Dedifferentiated amniotic fluid mesenchymal stem cell (primary cell): Measurements from ENCODE around the gene KCND3.

Experiments used
- DNase-seq: peaks from one replicate; pipeline ENCODE4 v3.0.0-alpha.2; 2016; ENCODE audit errors: extremely low spot score

KCND3 gene

DNA sequence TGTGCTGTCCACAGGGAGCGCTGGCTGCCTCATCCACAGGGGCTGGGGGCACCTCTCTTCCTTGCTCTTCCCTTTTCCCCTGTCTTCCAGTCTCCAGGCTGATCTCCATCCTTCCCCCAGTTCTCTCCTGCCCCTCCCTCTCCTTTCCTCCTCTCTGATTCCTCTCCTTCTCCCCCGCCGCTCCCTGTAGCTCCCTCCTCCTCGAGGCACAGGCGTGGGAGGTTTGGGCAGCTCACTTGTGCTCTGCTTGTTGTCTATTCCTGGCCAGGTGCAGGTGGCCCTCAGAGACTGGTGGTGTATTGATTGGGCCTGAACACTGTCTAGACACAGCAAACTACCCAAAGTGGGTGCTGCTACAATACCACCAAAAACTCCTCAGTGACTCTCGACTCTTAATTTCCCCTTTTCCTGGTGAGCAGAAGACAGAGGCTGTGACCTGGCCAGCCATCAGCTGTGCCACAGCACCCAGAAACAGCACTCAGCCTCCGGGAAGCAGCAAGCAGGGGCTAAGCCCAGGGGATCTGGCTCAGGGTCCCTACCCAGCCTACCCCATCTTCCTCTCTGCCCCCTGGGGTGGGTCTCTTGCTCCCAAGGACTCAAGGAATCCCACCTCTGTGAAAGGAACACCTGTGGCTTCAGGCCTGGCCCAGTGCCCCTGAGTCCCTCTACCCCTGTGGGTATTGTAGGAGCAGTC is 140.5 kb downstream of the KCND3 start:
- no peak for DNase-seq

DNA sequence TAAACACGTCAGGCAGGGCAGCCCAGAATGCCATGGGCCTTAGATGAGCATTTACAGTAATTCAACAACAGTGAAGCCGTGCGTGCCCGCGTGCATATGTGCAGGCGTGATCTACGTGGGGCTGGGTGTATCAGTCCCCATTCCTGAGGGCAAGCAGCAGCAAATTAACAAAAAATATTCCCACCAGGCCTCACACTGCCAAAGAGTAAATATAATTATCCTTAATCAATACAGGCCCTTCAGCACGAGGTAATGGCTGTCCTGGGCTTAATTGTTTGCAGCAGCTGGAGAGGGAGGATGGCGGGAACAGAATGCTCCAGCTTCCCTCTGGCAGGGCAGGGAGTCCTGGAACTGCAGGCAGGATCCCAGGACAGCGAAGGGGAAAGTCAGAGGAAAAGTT is 142.0 kb downstream of the KCND3 start:
- DNase-seq: no peak

DNA sequence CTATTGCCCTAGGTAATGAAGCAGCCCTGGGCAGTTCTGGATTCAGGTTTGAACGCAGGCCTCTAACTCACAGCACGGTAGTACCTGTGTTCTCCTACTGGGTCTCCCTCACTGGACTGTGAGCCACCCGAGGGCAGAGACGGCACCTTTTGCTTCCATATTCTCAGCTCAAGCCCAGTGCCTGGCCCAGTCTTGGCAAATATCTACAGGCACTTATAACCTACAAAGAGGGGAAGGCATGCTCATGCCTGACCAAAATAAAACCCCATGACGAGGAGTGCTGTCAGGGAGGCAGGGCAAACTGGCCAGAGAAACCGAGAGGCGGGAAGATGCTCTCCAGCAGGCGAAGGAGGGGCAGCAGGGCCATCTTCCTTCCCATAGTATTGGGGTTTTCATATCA is 142.6 kb downstream of the KCND3 start:
- DNase-seq: no peak

DNA sequence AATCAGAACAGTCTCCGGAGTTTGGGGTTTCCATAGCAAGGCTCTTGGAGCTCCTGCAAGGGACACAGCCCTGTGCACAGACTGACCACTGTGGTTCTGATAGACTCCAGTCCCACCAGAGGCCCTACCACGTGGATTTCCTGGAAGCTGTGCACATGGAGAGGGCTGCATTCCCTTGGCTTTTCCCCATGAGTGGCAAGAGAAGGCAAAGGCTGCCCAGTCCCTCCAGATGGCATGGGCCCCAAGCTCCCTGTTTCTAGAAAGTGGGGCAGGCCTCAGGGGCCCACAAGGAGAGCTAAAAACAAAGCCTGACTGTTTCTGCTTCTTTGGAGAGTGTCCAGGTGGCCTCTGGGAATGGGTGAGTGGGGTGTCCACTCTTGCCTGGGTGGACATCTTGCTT is 146.3 kb downstream of the KCND3 start:
- no peak for DNase-seq

DNA sequence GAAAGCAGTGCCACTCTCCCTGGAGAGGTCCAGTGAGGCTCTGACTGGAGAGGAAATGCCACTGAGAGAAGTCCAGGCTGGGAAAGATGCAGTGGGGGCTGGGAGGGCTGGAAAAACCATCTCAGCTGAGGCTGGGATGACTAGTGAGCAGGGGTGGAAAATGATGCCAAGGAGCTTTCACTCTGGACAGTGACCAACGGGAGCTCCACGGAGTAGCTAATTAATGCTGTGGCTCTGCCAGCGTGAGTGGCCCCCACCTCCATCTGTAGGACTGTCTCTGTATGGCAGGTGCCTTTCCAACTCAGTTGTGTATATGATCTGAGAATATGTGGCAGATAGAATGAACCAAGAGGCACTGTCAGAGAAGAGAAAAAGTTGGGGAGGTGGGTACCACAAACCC is 147.1 kb downstream of the KCND3 start:
- no peak for DNase-seq

DNA sequence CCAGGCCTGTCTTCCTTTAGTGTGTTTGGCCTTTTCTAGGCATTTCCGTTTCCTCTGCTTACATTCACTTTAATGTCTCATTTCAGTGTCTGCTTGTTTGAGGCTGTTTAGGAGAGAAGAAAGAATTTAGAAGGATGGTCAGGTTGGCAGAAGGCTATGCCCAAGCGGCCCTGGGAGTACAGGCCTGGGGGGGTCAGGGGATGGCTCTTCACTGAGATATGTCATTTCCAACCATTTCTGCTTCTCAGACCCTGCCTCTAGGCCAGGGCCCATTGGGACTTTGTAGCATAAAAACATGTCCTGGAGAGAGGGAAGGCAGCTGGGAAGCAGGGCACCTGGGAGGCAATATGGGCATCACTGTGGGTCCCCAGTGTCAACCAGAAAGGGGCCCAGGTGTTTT is 147.7 kb downstream of the KCND3 start:
- no peak for DNase-seq

DNA sequence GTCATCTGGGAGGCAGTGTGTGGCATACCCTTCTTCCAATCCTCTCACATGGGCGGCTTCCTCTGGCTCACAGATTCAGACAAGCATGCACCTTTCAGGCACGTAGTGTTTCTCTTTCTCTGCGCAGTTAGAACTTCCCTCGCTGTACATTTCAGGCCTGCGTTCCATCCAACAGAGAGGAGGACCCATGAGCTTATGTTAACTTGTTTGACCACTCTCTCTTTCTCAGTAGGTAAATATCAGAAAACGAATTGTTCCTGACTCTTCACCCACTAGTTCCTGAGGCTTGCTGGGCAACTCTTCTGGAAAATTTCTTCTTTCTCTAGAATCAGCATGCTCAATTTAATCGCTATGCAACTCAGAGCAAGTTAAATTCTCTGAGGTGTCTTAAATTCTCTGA is 148.3 kb downstream of the KCND3 start:
- no peak for DNase-seq

DNA sequence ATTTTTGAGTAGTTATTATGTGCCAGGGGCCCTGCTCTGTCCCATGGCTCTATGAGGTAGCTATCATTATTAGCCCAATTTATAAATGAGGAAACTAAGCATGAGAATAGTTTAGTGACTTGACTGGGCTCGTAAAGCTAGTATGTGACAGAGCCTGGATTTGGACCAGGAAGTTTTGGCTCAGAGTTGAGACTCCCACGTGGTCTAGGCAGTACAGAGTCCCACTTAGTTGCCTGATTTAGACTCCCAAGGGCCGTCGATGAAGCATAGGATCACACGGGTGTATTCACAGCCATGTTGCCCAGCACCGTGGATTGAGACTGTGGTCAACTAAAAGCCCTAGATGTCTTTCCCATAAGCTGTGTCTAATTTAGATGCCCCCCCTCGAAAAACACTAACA is 152.1 kb downstream of the KCND3 start:
- no peak for DNase-seq

DNA sequence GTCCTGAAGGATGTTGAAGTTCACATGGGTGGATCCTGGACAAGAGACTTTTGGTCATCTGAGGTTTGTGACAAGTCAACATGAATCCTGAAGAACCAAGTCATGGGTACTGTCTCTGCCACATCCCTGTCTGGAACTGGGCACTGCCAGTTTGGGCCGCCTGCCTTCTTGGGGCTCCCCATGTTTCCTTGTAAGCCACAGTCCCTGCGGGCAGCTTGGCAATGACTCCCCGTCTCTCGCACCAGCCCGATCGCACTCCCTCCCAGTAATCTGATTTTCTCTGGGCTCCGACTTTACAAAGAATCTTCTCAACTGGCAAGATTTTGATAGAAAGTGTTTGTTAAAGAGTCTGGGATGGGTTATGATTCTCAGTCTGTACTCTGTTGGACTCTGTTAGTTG is 153.4 kb downstream of the KCND3 start:
- no peak for DNase-seq

DNA sequence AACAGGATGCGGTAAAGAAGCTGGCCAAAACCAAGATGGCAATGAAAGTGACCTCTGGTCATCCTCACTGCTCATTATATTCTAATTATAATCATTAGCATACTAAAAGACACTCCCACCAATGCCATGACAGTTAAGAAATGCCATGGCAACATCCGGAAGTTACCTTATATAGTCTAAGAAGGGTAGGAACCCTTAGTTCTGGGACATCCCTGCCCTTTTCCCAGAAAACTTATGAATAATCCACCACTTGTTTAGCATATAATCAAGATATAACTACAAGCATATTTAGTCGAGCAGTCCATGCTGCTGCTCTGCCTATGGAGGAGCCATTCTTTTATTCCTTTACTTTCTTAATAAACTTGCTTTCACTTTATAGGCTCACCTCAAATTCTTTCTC is 154.0 kb downstream of the KCND3 start:
- no peak for DNase-seq

DNA sequence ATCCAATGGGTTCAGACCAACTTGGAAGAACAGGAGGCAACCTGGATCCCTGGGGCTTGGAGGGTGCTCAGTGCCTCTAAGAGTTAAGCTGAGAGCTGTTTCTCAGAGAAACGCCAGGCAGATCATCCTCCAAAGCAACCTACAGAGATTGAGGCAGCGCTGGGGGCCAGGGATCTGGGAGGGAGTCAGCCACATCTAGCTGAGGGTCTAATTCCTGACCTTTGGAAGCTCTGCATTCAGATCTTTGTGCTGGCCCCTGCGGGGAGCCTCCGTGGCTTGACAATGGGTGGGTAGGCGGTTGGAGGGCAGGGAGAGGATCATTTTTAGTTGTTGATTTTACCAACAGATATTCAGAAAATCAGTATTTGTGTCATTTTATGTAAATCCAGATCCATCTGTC is 154.5 kb downstream of the KCND3 start:
- DNase-seq: no peak

DNA sequence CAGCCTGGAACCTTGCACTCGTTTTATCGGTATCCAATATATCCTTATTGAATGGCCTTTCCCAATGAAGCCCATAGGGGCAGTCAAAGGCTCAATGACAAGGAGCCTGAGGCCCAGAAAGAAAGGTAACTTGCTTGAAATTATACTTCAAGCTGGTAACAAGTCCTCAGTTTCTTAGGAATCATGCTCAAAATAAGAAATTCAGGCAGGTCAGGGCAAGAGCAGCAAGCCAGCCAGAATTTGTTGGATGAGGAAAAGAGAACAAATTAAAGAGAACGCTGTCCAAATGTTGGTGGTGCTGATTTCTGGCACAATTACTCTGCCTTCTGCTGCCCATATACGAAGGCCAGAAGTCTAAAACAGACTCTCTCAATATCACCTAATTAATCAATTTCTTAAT is 156.1 kb downstream of the KCND3 start:
- DNase-seq: no peak

DNA sequence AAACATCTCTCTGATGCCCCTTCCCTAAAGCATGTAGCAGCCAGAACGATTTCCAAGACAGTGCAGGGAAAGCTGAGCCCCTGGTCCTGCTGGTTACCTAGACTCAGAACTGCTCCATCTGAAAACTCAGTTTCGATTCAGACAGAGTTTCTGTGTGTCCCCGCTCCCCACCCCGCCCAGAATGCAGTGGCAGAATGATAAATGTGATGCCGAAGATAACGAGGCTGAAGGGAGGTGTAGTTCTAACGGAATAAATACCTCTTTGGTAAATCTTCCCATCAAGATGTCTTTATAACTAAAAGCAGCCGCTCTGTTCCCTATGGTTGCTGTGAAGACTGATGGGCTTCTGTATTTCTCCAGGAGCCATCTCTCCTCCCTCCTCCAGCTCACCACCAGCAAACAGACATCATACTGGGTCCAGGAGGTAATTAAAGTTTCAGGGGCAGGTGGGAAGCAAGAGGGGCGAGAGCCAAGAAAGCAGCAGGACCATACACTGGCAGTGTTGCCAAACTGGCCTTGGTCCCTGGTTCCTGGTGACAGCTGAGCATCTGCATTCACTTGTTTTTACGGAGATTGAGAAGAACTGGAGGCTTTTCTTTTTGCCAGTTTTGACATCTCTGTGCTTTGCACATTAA is 156.8 kb downstream of the KCND3 start:
- no peak for DNase-seq

DNA sequence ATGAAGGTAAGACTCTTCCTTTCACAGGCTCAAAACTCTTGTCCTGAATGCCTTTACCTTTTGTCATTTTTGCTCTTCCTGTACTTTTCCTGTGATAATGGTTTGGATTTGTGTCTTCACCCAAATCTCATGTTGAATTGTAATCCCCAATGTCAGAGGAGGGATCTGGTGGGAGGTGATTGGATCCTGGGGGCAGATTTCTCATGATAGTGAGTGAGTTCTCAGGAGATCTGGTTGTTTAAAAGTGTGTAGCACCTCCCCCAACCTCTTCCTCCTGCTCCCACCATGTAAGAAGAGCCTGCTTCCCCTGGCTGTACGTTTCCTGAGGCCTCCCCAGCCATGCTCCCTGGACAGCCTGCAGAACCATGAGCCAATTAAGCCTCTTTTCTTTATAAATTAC is 158.3 kb downstream of the KCND3 start:
- DNase-seq: no peak

DNA sequence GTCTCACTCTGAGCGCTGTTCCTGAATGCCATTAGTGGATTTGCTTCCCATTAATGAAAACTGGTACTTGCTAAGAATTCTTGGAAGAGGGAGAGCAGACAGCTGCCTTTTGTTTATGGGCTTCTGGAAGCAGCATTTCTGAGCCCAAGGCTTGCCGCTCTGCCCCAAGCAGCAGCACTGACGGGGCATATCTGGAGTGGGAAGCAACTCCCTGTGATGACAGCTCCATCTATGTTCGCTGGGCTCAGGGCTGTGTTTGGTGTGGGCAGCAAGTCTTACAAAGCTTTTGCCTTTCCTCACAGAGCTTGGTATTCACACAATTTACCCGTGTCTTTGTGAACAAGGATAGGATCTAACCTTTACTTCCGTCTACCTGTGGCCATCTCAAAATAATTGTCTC is 161.5 kb downstream of the KCND3 start:
- no peak for DNase-seq

DNA sequence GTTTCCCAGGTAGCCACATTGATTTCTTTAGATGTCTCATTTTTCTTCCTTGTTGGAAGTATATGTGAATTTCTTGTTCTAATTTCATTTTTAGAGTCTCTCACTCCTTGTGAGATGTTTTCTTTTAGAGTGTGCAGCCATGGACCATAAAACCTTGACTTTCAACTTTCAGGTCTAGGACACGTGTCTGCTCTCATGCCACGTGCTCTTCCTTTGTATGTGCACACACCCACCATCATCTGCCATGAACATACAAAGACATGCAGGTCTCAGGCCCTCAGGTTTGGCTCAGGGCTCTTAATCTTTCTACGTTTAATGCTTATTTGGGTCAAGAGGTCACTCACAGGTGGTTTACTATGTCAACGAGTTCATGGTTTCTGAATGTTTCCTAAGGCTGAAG is 163.2 kb downstream of the KCND3 start:
- no peak for DNase-seq

DNA sequence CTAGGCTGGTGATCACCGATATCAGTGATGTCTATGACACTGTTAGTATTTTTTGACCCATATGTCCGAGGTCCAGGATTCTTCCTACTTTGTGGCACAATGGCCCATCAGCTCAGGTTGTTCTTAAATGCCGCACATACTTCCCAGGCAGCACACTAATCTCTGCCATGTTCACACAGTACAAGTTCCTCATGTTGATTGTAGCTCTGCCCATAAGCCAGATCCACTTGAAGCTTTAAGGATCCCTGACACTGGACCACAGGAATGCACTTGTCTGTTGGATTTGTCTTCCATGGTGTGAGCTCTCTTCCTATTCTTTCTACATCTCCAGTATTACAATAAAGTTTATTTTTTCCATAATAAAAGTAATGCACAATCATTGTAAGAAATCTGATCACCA is 164.3 kb downstream of the KCND3 start:
- no peak for DNase-seq

DNA sequence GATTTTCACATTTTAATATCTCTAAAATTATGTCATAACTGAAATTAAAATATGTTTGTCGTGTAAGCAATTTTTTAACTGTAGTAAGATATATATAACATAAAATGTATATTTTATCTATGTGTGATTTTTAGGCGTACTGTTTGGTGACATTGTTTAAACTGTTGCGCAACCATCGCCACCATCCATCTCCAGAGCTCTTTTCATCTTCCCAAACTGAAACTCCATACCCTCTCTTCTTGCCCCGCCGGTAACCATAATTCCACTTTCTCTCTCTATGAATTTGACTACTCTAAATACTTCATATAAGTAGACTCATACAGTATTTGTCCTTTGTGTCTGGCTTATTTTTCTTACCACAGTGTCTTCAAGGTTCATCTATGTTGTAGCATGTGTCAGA is 167.3 kb downstream of the KCND3 start:
- DNase-seq: no peak

DNA sequence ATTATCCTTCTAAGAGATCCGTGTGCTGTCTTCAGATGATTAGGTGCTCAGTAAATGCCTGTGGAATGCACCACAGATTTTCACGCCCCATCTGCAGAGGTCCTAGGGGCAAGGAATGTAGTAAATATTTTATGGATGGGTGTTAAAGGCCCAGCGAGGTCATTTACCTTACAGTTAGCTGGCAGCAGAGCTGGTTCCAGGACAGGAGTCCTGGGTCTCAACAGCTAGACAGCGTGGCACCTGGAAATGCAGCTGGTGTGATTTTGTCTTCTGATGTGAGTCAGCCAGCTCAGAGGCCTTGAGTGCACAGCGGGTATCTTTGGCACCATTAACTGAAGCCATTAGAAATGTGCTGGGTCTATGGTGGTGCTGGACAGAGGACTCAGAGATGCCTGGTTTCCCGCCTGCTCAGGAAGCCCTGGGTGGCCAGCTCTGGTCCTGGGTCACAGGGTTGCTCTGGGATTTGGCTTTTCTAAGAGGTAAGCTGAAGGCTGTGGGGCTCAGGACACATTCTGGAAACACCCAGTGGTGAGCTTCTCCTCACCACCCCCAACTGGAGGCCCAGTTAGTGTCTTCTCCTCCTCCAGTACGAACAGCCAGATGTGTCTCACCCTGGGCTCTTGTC is 168.2 kb downstream of the KCND3 start:
- DNase-seq: no peak

DNA sequence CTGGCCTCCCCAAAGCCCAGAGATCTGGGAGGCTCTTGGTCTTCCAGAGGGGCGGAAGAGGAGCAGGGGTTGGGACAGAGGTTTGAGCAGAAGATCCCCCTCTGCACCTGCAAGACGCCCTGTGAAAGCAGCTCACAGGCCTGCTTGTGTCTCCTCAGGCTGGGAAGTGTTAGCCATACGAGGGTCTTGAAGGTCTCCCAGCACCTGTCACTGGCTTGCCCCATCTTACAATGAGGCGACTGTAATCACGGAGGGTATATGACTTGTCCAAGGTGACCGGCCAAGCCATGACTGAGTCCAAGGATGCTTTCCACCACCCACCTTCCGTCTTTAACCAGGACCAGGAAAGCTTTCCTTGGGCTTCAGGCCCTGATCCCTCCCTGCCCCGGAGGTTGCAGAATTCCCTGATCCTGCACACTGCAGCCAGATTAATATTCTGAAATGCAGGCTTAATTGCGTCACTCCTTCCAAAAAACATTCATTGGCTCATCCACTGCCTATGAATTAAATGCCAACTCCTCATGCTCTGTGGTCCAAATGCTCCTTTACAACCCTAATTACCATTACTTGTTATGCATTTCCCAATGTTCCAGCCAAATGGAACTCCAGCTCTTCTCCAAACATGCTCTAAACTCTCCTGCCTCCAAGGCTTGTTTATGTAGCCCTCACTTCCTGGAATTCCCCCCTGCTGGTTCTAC is 169.8 kb downstream of the KCND3 start:
- DNase-seq: no peak

DNA sequence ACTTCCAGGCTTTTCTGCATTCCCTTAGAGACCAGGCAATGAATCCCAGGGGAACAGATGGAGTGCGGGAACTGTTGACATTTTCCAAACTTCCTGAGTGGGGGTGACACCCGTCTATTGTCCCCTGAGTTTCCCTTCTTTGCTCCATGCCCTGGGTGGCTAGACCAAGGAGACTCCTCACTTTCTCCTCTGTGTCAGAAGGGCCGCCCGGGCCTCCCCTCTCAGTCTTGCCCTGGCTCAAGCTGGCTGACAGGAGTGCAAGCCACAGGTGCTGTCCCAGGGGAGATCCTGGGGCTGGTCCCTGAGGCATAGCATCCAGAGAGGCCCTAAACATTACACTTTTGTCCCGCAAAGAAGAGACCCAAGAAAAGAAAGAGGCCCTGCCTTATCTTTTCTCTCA is 170.9 kb downstream of the KCND3 start:
- no peak for DNase-seq

DNA sequence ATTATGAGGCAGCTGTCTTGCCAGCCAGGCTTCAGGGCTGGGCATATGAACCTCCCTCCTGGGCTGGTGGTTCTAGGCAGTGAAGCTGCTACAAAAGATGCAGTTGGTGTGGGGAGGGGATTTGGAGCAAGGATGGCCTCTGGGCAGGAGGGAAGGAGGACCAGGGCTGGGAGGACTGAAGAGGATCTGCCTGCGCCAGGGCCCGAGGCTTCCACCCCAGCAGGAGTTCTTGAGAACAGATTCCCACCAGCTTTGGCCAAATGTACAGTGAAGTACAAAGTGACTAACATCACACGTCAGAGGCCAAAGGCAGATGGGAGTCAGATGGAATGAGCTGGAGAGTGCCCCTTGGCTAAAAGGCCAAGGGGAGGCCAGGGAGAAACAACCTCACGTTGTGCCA is 171.4 kb downstream of the KCND3 start:
- no peak for DNase-seq

DNA sequence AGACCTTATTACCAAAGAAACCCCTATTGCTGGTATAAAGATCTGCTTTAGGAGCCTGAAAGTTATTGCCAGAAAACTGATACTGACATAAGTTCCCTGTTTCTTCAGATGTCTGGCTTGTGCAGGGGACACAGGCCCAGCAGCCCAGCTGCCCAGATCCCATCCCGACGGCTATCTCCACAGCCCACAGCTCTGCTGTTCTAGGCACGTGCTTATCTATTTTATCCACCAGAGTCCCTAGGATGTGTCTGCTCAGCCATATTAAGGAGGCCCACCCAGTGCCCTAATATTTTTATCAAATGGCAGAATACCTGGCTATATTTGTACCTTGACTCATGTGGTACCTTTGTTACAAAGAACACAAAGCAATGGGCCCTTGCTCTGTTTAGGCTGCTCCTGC is 174.8 kb downstream of the KCND3 start:
- DNase-seq: no peak
